Measurements from ENCODE around the gene TMEM222.

TMEM222 gene

DNA sequence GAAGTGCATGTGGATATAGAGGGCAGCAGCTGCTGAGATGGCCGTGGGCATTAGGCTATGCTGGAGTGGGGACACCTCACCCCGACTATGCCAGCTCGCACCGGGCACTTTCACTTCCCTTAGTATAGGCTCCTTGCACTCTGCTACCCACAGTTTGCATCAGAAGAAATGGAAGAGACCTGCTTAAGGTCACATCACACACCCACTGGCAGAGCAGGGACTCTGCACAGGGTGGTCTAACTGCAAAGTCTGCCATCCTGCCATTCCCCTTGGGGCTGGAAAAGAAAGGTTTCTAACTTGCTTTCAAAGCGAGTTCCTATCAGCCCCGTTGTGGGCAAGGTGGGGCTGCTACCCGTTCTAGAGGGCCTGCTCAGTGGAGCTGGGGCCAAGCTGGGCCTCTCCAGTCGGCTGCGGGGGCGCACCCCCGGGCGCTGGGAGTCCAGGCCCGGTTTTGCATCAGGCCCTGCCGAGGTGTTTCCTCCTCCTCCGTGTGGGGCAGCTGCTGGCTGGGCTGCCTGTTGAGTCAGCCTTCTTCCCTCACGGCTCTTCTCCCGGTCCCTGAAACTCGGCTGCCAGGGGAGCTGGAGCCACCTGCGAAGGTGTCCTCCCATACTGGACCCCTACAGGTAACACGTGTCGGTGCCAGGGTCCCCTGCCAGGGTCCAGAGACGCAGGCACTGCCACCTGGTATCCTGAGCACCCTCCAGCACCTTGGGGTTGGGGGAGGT, 19.7 kb downstream of the TMEM222 start, which contains the start of gene SYTL1:
Gene SYTL1, plus strand, starts transcription at position 498 of the 728 bp plus-strand sequence. CDS start 3,313 bp downstream, outside the sequence.
- DNase-seq (ENCODE audit: low read depth), result peak; percentile 92
- TF ChIP-seq, protein P1, sequence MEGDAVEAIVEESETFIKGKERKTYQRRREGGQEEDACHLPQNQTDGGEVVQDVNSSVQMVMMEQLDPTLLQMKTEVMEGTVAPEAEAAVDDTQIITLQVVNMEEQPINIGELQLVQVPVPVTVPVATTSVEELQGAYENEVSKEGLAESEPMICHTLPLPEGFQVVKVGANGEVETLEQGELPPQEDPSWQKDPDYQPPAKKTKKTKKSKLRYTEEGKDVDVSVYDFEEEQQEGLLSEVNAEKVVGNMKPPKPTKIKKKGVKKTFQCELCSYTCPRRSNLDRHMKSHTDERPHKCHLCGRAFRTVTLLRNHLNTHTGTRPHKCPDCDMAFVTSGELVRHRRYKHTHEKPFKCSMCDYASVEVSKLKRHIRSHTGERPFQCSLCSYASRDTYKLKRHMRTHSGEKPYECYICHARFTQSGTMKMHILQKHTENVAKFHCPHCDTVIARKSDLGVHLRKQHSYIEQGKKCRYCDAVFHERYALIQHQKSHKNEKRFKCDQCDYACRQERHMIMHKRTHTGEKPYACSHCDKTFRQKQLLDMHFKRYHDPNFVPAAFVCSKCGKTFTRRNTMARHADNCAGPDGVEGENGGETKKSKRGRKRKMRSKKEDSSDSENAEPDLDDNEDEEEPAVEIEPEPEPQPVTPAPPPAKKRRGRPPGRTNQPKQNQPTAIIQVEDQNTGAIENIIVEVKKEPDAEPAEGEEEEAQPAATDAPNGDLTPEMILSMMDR (IDR thresholded peaks at IDR 0.05; ENCODE audit: insufficient read depth, low read depth, low read length, missing control alignments), result no peak
- peak within 1 kb of the TSS; percentile 98 for H3K4me3 ChIP-seq (ENCODE audit: low read length)

DNA sequence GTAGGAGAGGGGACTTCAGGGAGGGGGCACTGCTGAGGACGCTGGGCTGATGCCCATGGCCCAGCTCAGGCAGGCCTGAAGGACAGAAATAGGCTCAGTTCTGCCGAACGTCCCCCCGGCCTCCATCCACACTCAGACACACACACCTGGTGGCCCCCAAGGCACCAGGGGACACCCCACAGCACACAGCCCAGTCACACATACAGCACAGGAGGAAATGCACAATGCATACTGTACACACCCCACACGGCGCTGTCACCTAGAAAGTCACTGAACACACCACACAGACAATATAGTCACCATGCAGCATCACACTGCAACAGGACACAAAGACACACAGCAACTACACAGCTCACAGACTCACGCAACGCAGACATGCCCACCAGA, 20.4 kb downstream of the TMEM222 start:
- TF ChIP-seq, protein P1 (IDR thresholded peaks at IDR 0.05; ENCODE audit: insufficient read depth, low read depth, low read length, missing control alignments), result no peak
- peak overlapping the region; percentile 98 for H3K4me3 ChIP-seq (ENCODE audit: low read length)

DNA sequence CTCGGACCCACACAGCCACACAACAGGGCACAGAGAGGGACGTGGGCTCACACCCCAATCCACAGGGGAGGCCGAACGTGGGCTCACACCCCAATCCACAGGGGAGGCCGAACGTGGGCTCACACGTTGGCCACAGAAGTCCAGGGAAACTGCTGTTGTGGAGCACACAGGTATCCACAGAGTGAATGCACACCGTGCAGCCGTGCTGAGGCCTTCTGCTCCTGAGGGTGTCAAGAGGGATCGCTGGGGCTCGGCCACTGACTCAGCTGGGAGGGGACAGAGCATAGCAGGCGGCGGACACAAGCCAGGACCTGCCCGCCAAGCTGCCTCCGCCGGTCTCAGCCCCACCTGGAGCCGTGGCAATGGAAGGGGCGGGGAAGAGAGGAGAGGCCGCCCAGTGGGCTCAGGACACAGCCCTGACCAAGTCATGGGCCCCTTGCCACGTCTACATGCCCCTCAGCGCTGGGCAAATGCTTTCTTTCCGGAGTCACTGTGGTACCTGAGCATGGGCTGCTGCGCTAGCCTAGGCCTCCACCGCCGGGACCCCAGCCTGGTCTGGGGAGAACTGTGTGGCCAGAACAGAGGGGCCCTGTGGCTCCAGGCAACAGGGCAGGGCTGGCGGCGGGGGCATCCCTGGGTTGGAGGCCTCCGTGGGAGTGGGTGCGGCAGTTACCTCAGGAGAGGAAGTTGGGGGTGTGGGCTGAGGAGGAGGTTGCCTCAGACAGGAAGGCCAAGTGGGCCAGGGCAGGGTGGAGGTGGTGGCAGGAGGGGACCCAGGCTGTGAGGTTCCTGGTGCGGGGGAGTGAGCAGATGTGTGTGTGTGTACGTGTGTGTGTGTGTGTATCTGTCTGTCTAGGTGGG, 21.0 kb downstream of the TMEM222 start:
- peak; percentile 99 for DNase-seq (ENCODE audit: low read depth)
- TF ChIP-seq, protein P1 (IDR thresholded peaks at IDR 0.05; ENCODE audit: insufficient read depth, low read depth, low read length, missing control alignments), result no peak
- H3K4me3 ChIP-seq (ENCODE audit: low read length), result peak overlapping the region; percentile 98

More for the DNA sequence above, 20.4 kb downstream of the TMEM222 start:
- DNase-seq (ENCODE audit: low read depth), result no peak

DNA sequence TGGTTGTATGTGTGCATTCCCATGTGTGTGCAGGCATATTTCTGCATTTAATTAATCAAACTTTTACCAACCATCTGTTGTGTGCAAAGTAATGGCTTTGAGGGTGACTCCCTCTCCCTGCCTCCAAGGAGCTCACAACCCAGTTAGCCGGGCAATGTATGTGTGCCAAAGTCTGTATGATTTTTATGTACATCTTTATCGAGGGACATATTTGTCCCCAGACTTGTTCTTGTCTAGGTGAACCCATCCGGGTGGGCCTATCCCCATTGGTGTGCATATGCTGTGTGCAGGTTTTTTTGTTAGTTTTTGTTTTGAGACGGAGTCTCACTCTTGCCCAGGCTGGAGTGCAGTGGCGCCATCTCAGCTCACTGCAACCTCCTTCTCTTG, 21.7 kb downstream of the TMEM222 start:
- no peak for DNase-seq (ENCODE audit: low read depth)
- TF ChIP-seq, protein P1 (IDR thresholded peaks at IDR 0.05; ENCODE audit: insufficient read depth, low read depth, low read length, missing control alignments), result no peak
- peak overlapping the region; percentile 98 for H3K4me3 ChIP-seq (ENCODE audit: low read length)

DNA sequence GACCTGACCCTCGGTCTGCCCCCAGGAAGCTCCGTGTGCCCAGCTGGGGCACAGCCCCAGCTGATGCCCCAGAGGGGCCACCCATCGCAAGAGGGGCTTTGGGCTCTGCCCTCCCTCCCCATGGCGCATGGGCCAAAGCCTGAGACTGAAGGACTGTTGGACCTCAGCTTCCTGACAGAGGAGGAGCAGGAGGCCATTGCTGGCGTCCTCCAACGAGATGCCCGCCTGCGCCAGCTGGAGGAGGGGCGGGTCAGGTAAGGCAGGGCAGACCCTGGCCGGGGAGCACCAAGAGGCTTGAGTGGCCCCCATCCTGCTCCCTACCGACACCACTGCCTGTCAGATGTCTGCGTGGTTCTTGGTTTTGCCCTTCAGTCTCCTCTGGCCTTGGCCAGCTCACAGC, 23.3 kb downstream of the TMEM222 start:
- no peak for DNase-seq (ENCODE audit: low read depth)
- TF ChIP-seq, protein P1 (IDR thresholded peaks at IDR 0.05; ENCODE audit: insufficient read depth, low read depth, low read length, missing control alignments), result no peak
- H3K4me3 ChIP-seq (ENCODE audit: low read length), result no peak overlapping the region

DNA sequence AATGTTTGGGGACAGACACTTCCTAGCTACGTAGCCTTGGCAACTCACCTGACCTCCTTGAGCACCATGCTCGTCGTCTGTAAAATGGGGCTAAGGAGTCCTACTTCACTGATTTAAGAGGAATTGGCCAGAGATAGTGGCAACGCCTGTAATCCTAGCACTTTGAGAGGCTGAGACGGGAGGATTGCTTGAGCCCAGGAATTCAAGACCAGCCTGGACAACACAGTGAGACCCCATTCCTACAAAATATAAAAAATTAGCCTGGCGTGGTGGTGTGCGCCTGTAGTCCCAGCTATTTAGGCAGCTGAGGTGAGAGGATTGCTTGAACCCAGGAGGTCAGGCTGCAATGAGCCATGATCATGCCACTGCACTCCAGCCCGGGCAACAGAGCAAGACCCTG, 24.4 kb downstream of the TMEM222 start:
- H3K4me3 ChIP-seq (ENCODE audit: low read length), result no peak overlapping the region
- no peak for DNase-seq (ENCODE audit: low read depth)
- TF ChIP-seq, protein P1 (IDR thresholded peaks at IDR 0.05; ENCODE audit: insufficient read depth, low read depth, low read length, missing control alignments), result no peak

All from epithelial cell of esophagus (primary cell).